HG03103 (cell line): ENCODE measurements around the gene SPANXA2.
"Not testable (repeated sequence)": the region's sequence is repeated elsewhere in the genome, so short reads cannot be mapped to it uniquely, and the experiment has no call there.

Source experiments
- ATAC-seq: cut with Tn5 transposase; IDR thresholded peaks from one replicate; pipeline ENCODE4 v1.9.1; 2021; ENCODE audit warnings: low read depth; ENCODE audit not compliant: unreplicated experiment

SPANXA2 gene, protein sequence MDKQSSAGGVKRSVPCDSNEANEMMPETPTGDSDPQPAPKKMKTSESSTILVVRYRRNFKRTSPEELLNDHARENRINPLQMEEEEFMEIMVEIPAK

DNA sequence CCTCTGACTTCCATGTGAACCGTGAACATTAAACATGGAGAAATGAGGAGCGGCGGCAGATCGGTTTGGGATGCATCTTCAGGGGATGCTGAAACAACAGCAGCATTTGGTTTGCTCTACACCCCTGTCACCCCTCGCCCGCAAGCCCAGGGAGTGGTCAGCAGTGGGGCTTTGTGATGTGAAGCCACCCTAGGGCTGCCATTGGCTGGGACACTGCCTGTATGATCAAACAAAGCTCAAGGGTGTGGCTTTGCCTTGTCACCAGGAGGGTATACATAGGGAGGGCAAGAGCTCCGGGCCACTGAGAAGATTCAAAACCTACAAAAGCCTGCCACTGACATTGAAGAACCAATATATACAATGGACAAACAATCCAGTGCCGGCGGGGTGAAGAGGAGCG lies at the start of gene SPANXA2:
SPANXA2 (plus strand) TSS at position 301 of the 400 bp plus-strand sequence; CDS start at position 361, 60 bp downstream.
- not testable (repeated sequence) for ATAC-seq

DNA sequence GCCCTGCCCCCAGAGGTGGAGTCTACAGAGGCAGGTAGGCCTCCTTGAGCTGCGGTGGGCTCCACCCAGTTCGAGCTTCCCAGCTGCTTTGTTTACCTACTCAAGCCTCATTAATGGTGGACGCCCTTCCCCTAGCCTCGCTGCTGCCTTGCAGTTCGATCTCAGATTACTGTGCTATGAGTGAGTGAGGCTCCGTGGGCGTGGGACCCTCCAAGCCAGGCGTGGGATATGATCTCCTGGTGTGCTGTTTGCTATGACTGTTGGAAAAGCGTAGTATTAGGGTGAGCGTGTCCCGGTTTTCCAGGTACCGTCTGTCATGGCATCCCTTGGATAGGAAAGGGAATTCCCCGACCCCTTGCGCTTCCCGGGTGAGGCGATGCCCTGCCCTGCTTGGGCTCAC lies 47.0 kb upstream of the SPANXA2 start:
- not testable (repeated sequence) for ATAC-seq

DNA sequence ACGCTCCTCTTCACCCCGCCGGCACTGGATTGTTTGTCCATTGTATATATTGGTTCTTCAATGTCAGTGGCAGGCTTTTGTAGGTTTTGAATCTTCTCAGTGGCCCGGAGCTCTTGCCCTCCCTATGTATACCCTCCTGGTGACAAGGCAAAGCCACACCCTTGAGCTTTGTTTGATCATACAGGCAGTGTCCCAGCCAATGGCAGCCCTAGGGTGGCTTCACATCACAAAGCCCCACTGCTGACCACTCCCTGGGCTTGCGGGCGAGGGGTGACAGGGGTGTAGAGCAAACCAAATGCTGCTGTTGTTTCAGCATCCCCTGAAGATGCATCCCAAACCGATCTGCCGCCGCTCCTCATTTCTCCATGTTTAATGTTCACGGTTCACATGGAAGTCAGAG lies 4.9 kb upstream of the SPANXA2 start, which contains the start of gene SPANXA1:
SPANXA1 (minus strand) TSS at position 101 of the 400 bp plus-strand sequence; CDS start at position 41, 60 bp downstream.
- ATAC-seq, result not testable (repeated sequence)

DNA sequence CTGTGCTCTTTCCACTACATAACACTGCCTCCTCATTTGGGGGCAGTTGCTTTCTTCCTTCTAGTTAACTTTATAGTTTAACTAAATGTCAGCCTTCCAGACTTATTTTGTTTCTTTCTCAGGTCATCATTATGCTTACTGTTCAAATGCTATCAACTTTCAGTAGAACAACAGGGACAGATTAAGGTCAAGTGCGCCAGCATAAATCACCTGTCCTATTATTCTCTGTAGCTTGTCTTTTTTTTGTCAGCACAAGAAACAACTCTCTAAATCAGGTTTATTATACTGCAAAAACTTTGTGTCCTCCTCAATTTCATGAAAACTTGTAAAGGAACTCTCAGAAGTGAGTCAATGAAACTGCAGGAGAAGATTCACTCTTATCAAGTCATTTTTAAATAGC lies 19.6 kb downstream of the SPANXA2 start:
- no peak for ATAC-seq

DNA sequence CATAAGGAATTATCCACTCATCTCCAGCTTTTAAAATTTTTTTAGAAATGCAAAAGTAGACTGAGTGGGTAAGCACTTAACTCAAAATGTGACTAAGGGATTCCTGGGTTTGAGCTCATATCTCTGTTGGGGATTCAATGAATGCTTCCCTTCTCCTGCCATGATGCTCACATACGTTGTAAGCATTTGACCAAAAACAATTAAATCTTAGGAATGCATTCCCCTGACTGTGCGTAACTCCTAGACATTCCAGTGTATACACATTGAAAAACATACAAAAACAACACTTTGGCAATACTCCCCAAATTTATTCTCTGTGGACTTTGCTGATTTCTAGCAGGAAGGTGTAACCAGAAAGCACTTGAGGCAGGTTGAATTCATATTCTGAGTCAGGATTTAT lies 29.8 kb downstream of the SPANXA2 start:
- no peak for ATAC-seq

DNA sequence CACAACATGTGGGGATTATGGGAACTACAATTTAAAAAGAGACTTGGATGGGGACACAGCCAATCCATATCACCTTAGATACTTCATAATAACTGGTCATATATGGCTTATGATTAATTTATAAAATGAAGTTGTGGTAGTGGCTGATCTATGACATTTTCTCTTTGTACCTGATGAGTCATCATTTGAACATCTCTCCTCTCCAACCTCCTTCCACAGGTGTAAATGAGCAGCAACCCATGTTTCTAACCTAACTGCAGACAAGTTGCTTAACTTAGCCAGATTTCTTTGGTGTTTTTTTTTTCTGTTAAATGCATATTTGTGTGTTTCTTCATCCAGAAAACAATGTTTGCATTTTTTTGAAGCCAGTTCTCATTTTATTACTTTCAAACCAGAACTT lies 42.6 kb downstream of the SPANXA2 start:
- ATAC-seq, result no peak

DNA sequence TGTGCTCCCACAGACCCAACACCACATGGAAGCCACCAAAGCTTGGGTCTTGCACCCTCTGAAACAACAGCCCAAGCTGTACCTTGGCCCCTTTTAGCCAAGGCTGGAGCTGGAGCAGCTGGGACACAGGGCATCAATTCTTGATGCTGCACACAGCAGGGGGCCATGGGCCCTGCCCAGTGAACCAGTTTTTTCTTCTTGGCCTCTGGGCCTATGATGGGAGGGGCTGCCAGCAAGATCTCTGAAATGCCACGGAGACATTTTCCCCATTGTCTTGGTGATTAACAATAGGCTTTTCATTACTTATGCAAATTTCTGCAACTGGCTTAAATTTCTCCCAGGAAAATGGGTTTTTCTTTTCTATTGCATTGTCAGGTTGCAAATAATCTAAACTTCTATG lies 49.0 kb downstream of the SPANXA2 start:
- no peak for ATAC-seq
